HEK293 (cell line): ENCODE results near the gene RRAS.

ENCODE experiments used
- REST ChIP-seq: fragments of 450-650 bp; formaldehyde crosslinking; IDR thresholded peaks from 2 replicates; pipeline ENCODE4 v1.5.1; 2016; ENCODE audit warnings: missing biosample characterization, missing genetic modification characterization
- SP2 ChIP-seq: fragments of 450-650 bp; formaldehyde crosslinking; IDR thresholded peaks from 2 replicates; pipeline ENCODE4 v1.5.1; 2016; ENCODE audit warnings: missing biosample characterization, missing genetic modification characterization
- ZNF274 ChIP-seq, 2 experiments: fragments of 200-500 bp in 1 of 2; fragments of 450-650 bp in 1 of 2; sonication (Bioruptor generic) in 1 of 2; formaldehyde crosslinking in 1 of 2; IDR thresholded peaks; 2 replicates each; pipeline versions ENCODE4 v1.5.1 to v1.6.1; 2014 to 2016; ENCODE audit warnings: borderline replicate concordance in 1 of 2, inconsistent platforms in 1 of 2, low read length in 1 of 2, missing biosample characterization in 1 of 2, missing genetic modification characterization in 1 of 2
- TF ChIP-seq, protein P1 (sequence below): fragments of 450-650 bp; formaldehyde crosslinking; IDR thresholded peaks from 2 replicates; pipeline ENCODE4 v1.5.1; 2016; ENCODE audit warnings: missing biosample characterization, missing genetic modification characterization
- TF ChIP-seq, protein P2 (sequence below): IDR thresholded peaks from 2 replicates; pipeline ENCODE4 v1.6.1; 2011; ENCODE audit warnings: mild to moderate bottlenecking, low read depth, low read length, borderline replicate concordance

- TF ChIP-seq REST, result no peak
- TF ChIP-seq, protein P1, sequence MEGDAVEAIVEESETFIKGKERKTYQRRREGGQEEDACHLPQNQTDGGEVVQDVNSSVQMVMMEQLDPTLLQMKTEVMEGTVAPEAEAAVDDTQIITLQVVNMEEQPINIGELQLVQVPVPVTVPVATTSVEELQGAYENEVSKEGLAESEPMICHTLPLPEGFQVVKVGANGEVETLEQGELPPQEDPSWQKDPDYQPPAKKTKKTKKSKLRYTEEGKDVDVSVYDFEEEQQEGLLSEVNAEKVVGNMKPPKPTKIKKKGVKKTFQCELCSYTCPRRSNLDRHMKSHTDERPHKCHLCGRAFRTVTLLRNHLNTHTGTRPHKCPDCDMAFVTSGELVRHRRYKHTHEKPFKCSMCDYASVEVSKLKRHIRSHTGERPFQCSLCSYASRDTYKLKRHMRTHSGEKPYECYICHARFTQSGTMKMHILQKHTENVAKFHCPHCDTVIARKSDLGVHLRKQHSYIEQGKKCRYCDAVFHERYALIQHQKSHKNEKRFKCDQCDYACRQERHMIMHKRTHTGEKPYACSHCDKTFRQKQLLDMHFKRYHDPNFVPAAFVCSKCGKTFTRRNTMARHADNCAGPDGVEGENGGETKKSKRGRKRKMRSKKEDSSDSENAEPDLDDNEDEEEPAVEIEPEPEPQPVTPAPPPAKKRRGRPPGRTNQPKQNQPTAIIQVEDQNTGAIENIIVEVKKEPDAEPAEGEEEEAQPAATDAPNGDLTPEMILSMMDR (tag by site-specific recombination), result no peak
- TF ChIP-seq, protein P2, sequence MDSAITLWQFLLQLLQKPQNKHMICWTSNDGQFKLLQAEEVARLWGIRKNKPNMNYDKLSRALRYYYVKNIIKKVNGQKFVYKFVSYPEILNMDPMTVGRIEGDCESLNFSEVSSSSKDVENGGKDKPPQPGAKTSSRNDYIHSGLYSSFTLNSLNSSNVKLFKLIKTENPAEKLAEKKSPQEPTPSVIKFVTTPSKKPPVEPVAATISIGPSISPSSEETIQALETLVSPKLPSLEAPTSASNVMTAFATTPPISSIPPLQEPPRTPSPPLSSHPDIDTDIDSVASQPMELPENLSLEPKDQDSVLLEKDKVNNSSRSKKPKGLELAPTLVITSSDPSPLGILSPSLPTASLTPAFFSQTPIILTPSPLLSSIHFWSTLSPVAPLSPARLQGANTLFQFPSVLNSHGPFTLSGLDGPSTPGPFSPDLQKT, result no peak
- TF ChIP-seq ZNF274 (IDR thresholded peaks at IDR 0.05; ENCODE audit: low read length), result no peak
- no peak for TF ChIP-seq ZNF274 (tag by site-specific recombination; IDR thresholded peaks at IDR 0.05; ENCODE audit: borderline replicate concordance)
- no peak for TF ChIP-seq SP2 (tag by site-specific recombination)
These were observed 42.3 kb upstream of the RRAS start for GRCh38 chr19:49682274-49682673.
